B cell (primary cell): ENCODE measurements around the gene SPON2. TPM values are rescaled to one million over a fixed set of nuclear protein-coding genes. Genes with fewer than 3 reads are reported as not detected.
A peak's percentile ranks its signal among the peaks of the same experiment; 100 is the strongest.

Source experiments
- ATAC-seq: fragments of 200-7000 bp; cut with Tn5 transposase; one replicate; pipeline ENCODE4 v1.10.0; 2021; ENCODE audit warnings: low read depth, mild to moderate bottlenecking, moderate number of reproducible peaks, moderate library complexity
- CTCF ChIA-PET: fragments of 350-600 bp; sonication (Branson Sonifier 250); formaldehyde crosslinking; loops from one replicate; lab custom pipeline; 2021; ENCODE audit warnings: antibody characterized with exemption, inconsistent platforms; lab: Charles Lee
- POLR2A ChIA-PET: fragments of 350-600 bp; sonication (Branson Sonifier 250); formaldehyde crosslinking; loops from one replicate; lab custom pipeline; 2021; ENCODE audit warnings: antibody characterized with exemption; lab: Charles Lee
- DNase-seq: peaks from one replicate; pipeline ENCODE4 v3.0.0; 2013
- H2AFZ ChIP-seq: 2 replicates; pipeline ENCODE4 v1.6.1; 2012; ENCODE audit warnings: mild to moderate bottlenecking, low read depth, low read length; ENCODE audit not compliant: insufficient read depth, poor library complexity, severe bottlenecking
- H3K27ac ChIP-seq, 2 donors: 1 replicate in 1 of 2; 2 replicates in 1 of 2; pipeline ENCODE4 v1.5.1; 2012 to 2013; ENCODE audit warnings: low read length in 2 of 2, mild to moderate bottlenecking in 2 of 2, moderate library complexity in 1 of 2
- H3K27me3 ChIP-seq, 4 experiments: fragments of 200-600 bp in 1 of 4; sonication (generic) in 1 of 4; replicated peaks in 1 of 4; 1 replicate in 2 of 4; 2 replicates in 2 of 4; pipeline versions ENCODE4 v1.6.1 to v1.7.0; 2013 to 2016; ENCODE audit warnings: low read length in 3 of 4, mild to moderate bottlenecking in 2 of 4, mixed read lengths in 1 of 4, moderate library complexity in 1 of 4; ENCODE audit not compliant: insufficient read depth in 4 of 4, control insufficient read depth in 3 of 4; ENCODE audit errors: control extremely low read depth in 1 of 4
- H3K36me3 ChIP-seq, 2 experiments: replicated peaks in 1 of 2; 1 replicate in 1 of 2; 2 replicates in 1 of 2; pipeline versions ENCODE4 v1.6.1 to v1.7.1; 2013; ENCODE audit warnings: low read length in 1 of 2; ENCODE audit not compliant: insufficient read depth in 2 of 2, control insufficient read depth in 1 of 2; ENCODE audit errors: control extremely low read depth in 1 of 2, extremely low read depth in 1 of 2
- H3K4me1 ChIP-seq, 2 donors: fragments of 200-600 bp in 1 of 2; sonication (generic) in 1 of 2; 1 replicate in 1 of 2; 2 replicates in 1 of 2; pipeline versions ENCODE4 v1.5.1 to v1.6.1; 2013 to 2017; ENCODE audit warnings: low read length in 2 of 2; ENCODE audit not compliant: control insufficient read depth in 2 of 2, insufficient read depth in 2 of 2
- H3K4me2 ChIP-seq: replicated peaks from 2 replicates; pipeline ENCODE3; 2012; ENCODE audit warnings: mild to moderate bottlenecking, low read depth, low read length; ENCODE audit not compliant: poor library complexity, severe bottlenecking
- H3K4me3 ChIP-seq, 5 experiments: fragments of 200-600 bp in 1 of 5; sonication (generic) in 1 of 5; 1 replicate in 3 of 5; 2 replicates in 2 of 5; pipeline versions ENCODE4 v1.5.1 to v1.7.0; 2011 to 2016; ENCODE audit warnings: low read length in 4 of 5, mild to moderate bottlenecking in 4 of 5, low read depth in 2 of 5, control low read depth in 1 of 5, moderate library complexity in 1 of 5; ENCODE audit not compliant: insufficient read depth in 1 of 5; ENCODE audit errors: control extremely low read depth in 1 of 5, extremely low read depth in 1 of 5
- H3K79me2 ChIP-seq: fragments of 200-600 bp; sonication (generic); one replicate; pipeline ENCODE4 v1.6.0; 2016; ENCODE audit warnings: low read length; ENCODE audit not compliant: control insufficient read depth, insufficient read depth
- H3K9ac ChIP-seq: fragments of 200-600 bp; sonication (generic); 2 replicates; pipeline ENCODE4 v1.6.1; 2017; ENCODE audit warnings: mild to moderate bottlenecking, low read length, moderate library complexity
- H3K9me3 ChIP-seq, 3 donors: one replicate each; pipeline versions ENCODE4 v1.6.1 to v1.7.1; 2013; ENCODE audit warnings: low read length in 2 of 3; ENCODE audit not compliant: control insufficient read depth in 2 of 3, insufficient read depth in 1 of 3; ENCODE audit errors: control extremely low read depth in 1 of 3
- H4K20me1 ChIP-seq: 2 replicates; pipeline ENCODE4 v1.6.0; 2012; ENCODE audit warnings: mild to moderate bottlenecking, low read length; ENCODE audit not compliant: insufficient read depth, control insufficient read depth, poor library complexity, severe bottlenecking
- H3K27ac Mint-ChIP-seq: one replicate; pipeline ENCODE4 v1.8.0; 2021; ENCODE audit warnings: mixed read lengths
- H3K27me3 Mint-ChIP-seq: one replicate; pipeline ENCODE4 v1.8.0; 2021; ENCODE audit warnings: mixed read lengths
- H3K4me1 Mint-ChIP-seq: one replicate; pipeline ENCODE4 v1.8.0; 2021; ENCODE audit warnings: mixed read lengths
- H3K4me3 Mint-ChIP-seq: one replicate; pipeline ENCODE4 v1.8.0; 2021; ENCODE audit warnings: mixed read lengths
- H3K9me3 Mint-ChIP-seq: one replicate; pipeline ENCODE4 v1.8.0; 2022; ENCODE audit warnings: mixed read lengths; ENCODE audit not compliant: insufficient read depth
- EZH2 ChIP-seq: IDR thresholded peaks from 2 replicates; pipeline ENCODE4 v1.6.1; 2012; ENCODE audit warnings: borderline replicate concordance, low read depth, mild to moderate bottlenecking, moderate library complexity, low read length; ENCODE audit not compliant: insufficient read depth, poor library complexity, severe bottlenecking
- WGBS: methylation state at CpG from one replicate; pipeline ENCODE4 v1.1.5; 2013; ENCODE audit warnings: missing lambda C conversion rate; ENCODE audit not compliant: insufficient coverage; 5-methylcytosine and 5-hydroxymethylcytosine counted together
- intact Hi-C: fragments of 100-400 bp; cut with micrococcal nuclease; formaldehyde crosslinking; loops from one replicate; pipeline ENCODE4 v1.10.0; 2022
- polyA plus RNA-seq: library from polyadenylated mRNA; depleted of rRNA; stranded (reverse); fragments of >200 nt; gene quantifications from 2 replicates; pipeline ENCODE4 v1.2.3, GENCODE V29; 2012
- total RNA-seq, 2 donors: library from RNA; stranded (reverse); fragments of 120-200 nt in 1 of 2; gene quantifications; 1 replicate in 1 of 2; 2 replicates in 1 of 2; pipeline versions ENCODE4 v1.2.3 to v1.2.4, GENCODE V29; 2013 to 2022
- TF ChIP-seq, protein P1 (sequence below): fragments of 200-600 bp; IDR thresholded peaks from one replicate; pipeline ENCODE4 v1.8.0; 2022; ENCODE audit warnings: antibody characterized with exemption, mild to moderate bottlenecking

The SPON2 gene
- total and polyA plus RNA-seq, 2 donors (not counting 1 experiment from before 2014, with no cell fraction given), result 3.8 to 5.1 TPM

DNA sequence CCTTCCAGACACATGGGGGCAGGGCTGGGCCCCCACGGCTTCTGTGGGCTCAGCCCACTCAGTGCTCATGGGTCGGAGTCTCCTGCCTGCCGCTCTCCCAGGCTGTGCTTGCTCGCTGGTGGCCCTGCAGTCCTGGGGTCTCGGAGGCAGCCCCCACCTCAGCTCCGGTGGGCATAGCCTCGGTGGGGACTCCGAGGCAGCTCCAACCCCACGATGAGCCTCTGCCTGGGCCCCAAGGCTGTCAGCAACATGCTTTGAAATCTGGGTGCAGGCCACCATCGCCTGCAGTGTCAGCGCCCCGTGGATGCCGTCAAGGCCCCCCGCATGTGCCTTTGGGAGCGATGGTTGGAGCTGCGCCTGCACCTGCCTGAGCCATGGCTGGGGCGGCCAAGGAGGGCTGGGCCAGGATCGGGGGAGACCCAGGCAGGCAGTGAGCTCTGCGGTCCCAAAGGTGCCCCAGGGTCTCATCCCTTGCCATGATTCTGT, 30.2 kb upstream of the SPON2 start:
- H3K9me3 Mint-ChIP-seq, result no peaks in the 10 kb centered on the region
- intact Hi-C loops, result loop anchor here (1.0 kb wide), 1 partner anchor 17 kb away; no protein-coding TSS in a partner anchor
- ChIA-PET CTCF (interaction anchor here (1.1 to 2.0 kb wide), 3 partner anchors 16 to 66 kb away, joined by 3 to 6 read pairs (median 6); no protein-coding TSS in a partner anchor), POLR2A (interaction anchor here (1.3 kb wide), 1 partner anchor 46 kb away, joined by 3 read pairs; the partner anchor contains the start of gene CTBP1)
- H3K9ac ChIP-seq, result no peak overlapping the region
- H3K9me3 ChIP-seq, result peaks cover 0 to 14% (median 3%) of the 10 kb centered on the region in 3 donors
- peaks cover 0 to 4% (median 0%) of the 10 kb centered on the region in 4 experiments for H3K27me3 ChIP-seq
- H3K36me3 ChIP-seq, result no peaks in the 10 kb centered on the region
- peak overlapping the region; percentile 92 for H3K4me2 ChIP-seq
- no peaks in the 10 kb centered on the region for H4K20me1 ChIP-seq
- DNase-seq (no peak), ATAC-seq (no peak)
- no peaks in the 10 kb centered on the region for H3K27me3 Mint-ChIP-seq
- H3K27ac Mint-ChIP-seq, result no peak overlapping the region
- H3K4me3 Mint-ChIP-seq, result peak overlapping the region; percentile 86
- no peak overlapping the region for H3K4me3 ChIP-seq
- peaks cover 32 to 54% of the 10 kb centered on the region in 2 donors for H3K4me1 ChIP-seq
- TF ChIP-seq, protein P1, sequence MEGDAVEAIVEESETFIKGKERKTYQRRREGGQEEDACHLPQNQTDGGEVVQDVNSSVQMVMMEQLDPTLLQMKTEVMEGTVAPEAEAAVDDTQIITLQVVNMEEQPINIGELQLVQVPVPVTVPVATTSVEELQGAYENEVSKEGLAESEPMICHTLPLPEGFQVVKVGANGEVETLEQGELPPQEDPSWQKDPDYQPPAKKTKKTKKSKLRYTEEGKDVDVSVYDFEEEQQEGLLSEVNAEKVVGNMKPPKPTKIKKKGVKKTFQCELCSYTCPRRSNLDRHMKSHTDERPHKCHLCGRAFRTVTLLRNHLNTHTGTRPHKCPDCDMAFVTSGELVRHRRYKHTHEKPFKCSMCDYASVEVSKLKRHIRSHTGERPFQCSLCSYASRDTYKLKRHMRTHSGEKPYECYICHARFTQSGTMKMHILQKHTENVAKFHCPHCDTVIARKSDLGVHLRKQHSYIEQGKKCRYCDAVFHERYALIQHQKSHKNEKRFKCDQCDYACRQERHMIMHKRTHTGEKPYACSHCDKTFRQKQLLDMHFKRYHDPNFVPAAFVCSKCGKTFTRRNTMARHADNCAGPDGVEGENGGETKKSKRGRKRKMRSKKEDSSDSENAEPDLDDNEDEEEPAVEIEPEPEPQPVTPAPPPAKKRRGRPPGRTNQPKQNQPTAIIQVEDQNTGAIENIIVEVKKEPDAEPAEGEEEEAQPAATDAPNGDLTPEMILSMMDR, result no peak
- TF ChIP-seq EZH2, result no peak
- peak overlapping the region; percentile 36 to 54 for H3K27ac ChIP-seq
- H3K4me1 Mint-ChIP-seq, result peaks cover 40% of the 10 kb centered on the region
- 94% methylated on average over 17 of the region's 19 CpGs for WGBS
- peak overlapping the region; percentile 72 for H2AFZ ChIP-seq
- H3K79me2 ChIP-seq, result no peaks in the 10 kb centered on the region
